Hepatocyte (in vitro differentiated cells): ENCODE data around the gene PDXP. TPM values are rescaled to one million over a fixed set of nuclear protein-coding genes. Genes with fewer than 3 reads are reported as not detected.
A peak's percentile ranks its signal among the peaks of the same experiment; 100 is the strongest.

Source experiments
- DNase-seq: peaks from one replicate; pipeline ENCODE4 v3.0.0-alpha.2; 2016; ENCODE audit warnings: low spot score
- H2AFZ ChIP-seq: fragments of 200-600 bp; sonication (generic); 2 replicates; pipeline ENCODE4 v1.6.0; 2016; ENCODE audit warnings: antibody characterized with exemption, mild to moderate bottlenecking
- H3K27ac ChIP-seq: fragments of 200-600 bp; sonication (generic); 2 replicates; pipeline ENCODE4 v1.5.1; 2016; ENCODE audit warnings: mild to moderate bottlenecking
- H3K27me3 ChIP-seq: fragments of 200-600 bp; sonication (generic); 2 replicates; pipeline ENCODE4 v1.6.1; 2016
- H3K36me3 ChIP-seq: fragments of 200-600 bp; sonication (generic); replicated peaks from 2 replicates; pipeline ENCODE4 v1.5.1; 2016; ENCODE audit warnings: low read depth; ENCODE audit not compliant: insufficient read depth
- H3K4me1 ChIP-seq: fragments of 200-600 bp; sonication (generic); 2 replicates; pipeline ENCODE4 v1.5.1; 2016; ENCODE audit warnings: mild to moderate bottlenecking, moderate library complexity; ENCODE audit not compliant: insufficient read depth
- H3K4me2 ChIP-seq: fragments of 200-600 bp; sonication (generic); 2 replicates; pipeline ENCODE4 v1.6.0; 2016
- H3K4me3 ChIP-seq: fragments of 200-600 bp; sonication (generic); 2 replicates; pipeline ENCODE4 v1.5.1; 2016; ENCODE audit warnings: mild to moderate bottlenecking
- H3K79me2 ChIP-seq: fragments of 200-600 bp; sonication (generic); 2 replicates; pipeline ENCODE4 v1.6.0; 2017; ENCODE audit warnings: mild to moderate bottlenecking
- H3K9me2 ChIP-seq: fragments of 200-600 bp; sonication (generic); replicated peaks from 2 replicates; pipeline ENCODE4 v1.6.0; 2017; ENCODE audit warnings: mild to moderate bottlenecking; ENCODE audit not compliant: insufficient read depth
- H3K9me3 ChIP-seq: fragments of 200-600 bp; sonication (generic); 2 replicates; pipeline ENCODE4 v1.5.1; 2016; ENCODE audit warnings: low read depth, mild to moderate bottlenecking
- H4K20me1 ChIP-seq: fragments of 200-600 bp; sonication (generic); 2 replicates; pipeline ENCODE4 v1.6.0; 2016; ENCODE audit warnings: mild to moderate bottlenecking; ENCODE audit not compliant: insufficient read depth, poor library complexity, severe bottlenecking
- CTCF ChIP-seq: fragments of 200-600 bp; sonication (generic); IDR thresholded peaks from 2 replicates; pipeline ENCODE4 v1.5.1; 2016; ENCODE audit warnings: antibody characterized with exemption, mild to moderate bottlenecking; ENCODE audit not compliant: poor library complexity
- EZH2 ChIP-seq: fragments of 200-600 bp; sonication (generic); IDR thresholded peaks from 2 replicates; pipeline ENCODE4 v1.6.1; 2016; ENCODE audit warnings: antibody characterized with exemption, mild to moderate bottlenecking, borderline replicate concordance
- EZH2phosphoT487 ChIP-seq: fragments of 200-600 bp; sonication (generic); IDR thresholded peaks from one replicate; pipeline ENCODE4 v1.6.1; 2018; ENCODE audit warnings: antibody characterized with exemption, mild to moderate bottlenecking, low read depth, moderate library complexity; ENCODE audit not compliant: unreplicated experiment, severe bottlenecking
- WGBS: methylation state at CpG from one replicate; pipeline ENCODE4 v1.1.6; 2016; ENCODE audit warnings: low lambda C conversion rate; ENCODE audit errors: missing lambda C conversion rate; 5-methylcytosine and 5-hydroxymethylcytosine counted together
- polyA plus RNA-seq: library from polyadenylated mRNA; unstranded; fragments of >200 nt; fragmentation: Nextera tagmentation; extraction: Ambion mirVana; gene quantifications from 2 replicates; pipeline ENCODE4 v1.2.1, GENCODE V29; 2016
- total RNA-seq: library from RNA; depleted of rRNA; stranded (reverse); fragments of >200 nt; gene quantifications from 2 replicates; pipeline ENCODE4 v1.2.3, GENCODE V29; 2014

The PDXP gene
- total and polyA plus RNA-seq, 2 experiments from 2014 or later: 15.0 to 27.6 TPM

GRCh38 chr22:37630839-37631435 is 27.6 kb upstream of the PDXP start:
- Histone ChIP-seq H3K9me2 (no peaks in the 10 kb centered on the region), H3K9me3 (no peaks in the 10 kb centered on the region), H3K79me2 (no peaks in the 10 kb centered on the region), H2AFZ (no peak overlapping the region), H3K36me3 (no peaks in the 10 kb centered on the region), H3K4me1 (peaks cover 54% of the 10 kb centered on the region), H3K27me3 (no peaks in the 10 kb centered on the region), H3K4me3 (no peak overlapping the region), H3K27ac (peak overlapping the region; percentile 95), H3K4me2 (peak overlapping the region; percentile 15), H4K20me1 (no peaks in the 10 kb centered on the region)
- WGBS: 93% methylated on average over 9 of the region's 9 CpGs
- peak; percentile 78 for DNase-seq
- TF ChIP-seq CTCF: no peak
- TF ChIP-seq EZH2: no peak
- TF ChIP-seq EZH2phosphoT487: no peak

GRCh38 chr22:37631448-37632173 is 26.9 kb upstream of the PDXP start:
- H3K79me2 ChIP-seq: peaks cover 4% of the 10 kb centered on the region
- no peaks in the 10 kb centered on the region for H3K27me3 ChIP-seq
- H4K20me1 ChIP-seq: no peaks in the 10 kb centered on the region
- peak overlapping the region; percentile 95 for H3K27ac ChIP-seq
- H3K4me3 ChIP-seq: no peak overlapping the region
- WGBS: 90% methylated on average over 13 of the region's 19 CpGs
- no peak for TF ChIP-seq EZH2phosphoT487
- H3K36me3 ChIP-seq: no peaks in the 10 kb centered on the region
- no peak overlapping the region for H2AFZ ChIP-seq
- peaks cover 58% of the 10 kb centered on the region for H3K4me1 ChIP-seq
- H3K9me2 ChIP-seq: no peaks in the 10 kb centered on the region
- no peaks in the 10 kb centered on the region for H3K9me3 ChIP-seq
- peak overlapping the region; percentile 15 for H3K4me2 ChIP-seq
- no peak for DNase-seq

- Histone ChIP-seq H3K4me1 (peaks cover 63% of the 10 kb centered on the region), H3K4me3 (no peak overlapping the region), H2AFZ (no peak overlapping the region), H4K20me1 (no peaks in the 10 kb centered on the region), H3K79me2 (peaks cover 12% of the 10 kb centered on the region), H3K36me3 (no peaks in the 10 kb centered on the region), H3K9me3 (no peaks in the 10 kb centered on the region), H3K27me3 (no peaks in the 10 kb centered on the region), H3K9me2 (no peaks in the 10 kb centered on the region), H3K27ac (peak overlapping the region; percentile 95), H3K4me2 (peak overlapping the region; percentile 72)
- no peak for DNase-seq
- 89% methylated on average over 14 of the region's 14 CpGs for WGBS
- no peak for TF ChIP-seq CTCF
- no peak for TF ChIP-seq EZH2
- TF ChIP-seq EZH2phosphoT487: no peak
Measured at GRCh38 chr22:37632174-37633088, 26.1 kb upstream of the PDXP start.

GRCh38 chr22:37633089-37633624 is 25.4 kb upstream of the PDXP start:
- TF ChIP-seq EZH2phosphoT487 (no peak), CTCF (no peak), EZH2 (no peak)
- Histone ChIP-seq H3K27me3 (no peaks in the 10 kb centered on the region), H3K4me1 (peaks cover 70% of the 10 kb centered on the region), H3K9me2 (no peaks in the 10 kb centered on the region), H4K20me1 (no peaks in the 10 kb centered on the region), H3K4me3 (no peak overlapping the region), H3K9me3 (no peaks in the 10 kb centered on the region), H3K27ac (peak overlapping the region; percentile 95), H3K79me2 (peaks cover 12% of the 10 kb centered on the region), H3K4me2 (peak overlapping the region; percentile 72), H3K36me3 (no peaks in the 10 kb centered on the region), H2AFZ (no peak overlapping the region)
- WGBS: 61% methylated on average over 11 of the region's 11 CpGs
- no peak for DNase-seq
